ENCODE data around the gene CALML3.

The CALML3 gene

GRCh38 chr10:5525561-5526341 is 990 bp downstream of the CALML3 start:
- no peak for DNase-seq (ENCODE audit: low read depth in 2 of 2)

DNA sequence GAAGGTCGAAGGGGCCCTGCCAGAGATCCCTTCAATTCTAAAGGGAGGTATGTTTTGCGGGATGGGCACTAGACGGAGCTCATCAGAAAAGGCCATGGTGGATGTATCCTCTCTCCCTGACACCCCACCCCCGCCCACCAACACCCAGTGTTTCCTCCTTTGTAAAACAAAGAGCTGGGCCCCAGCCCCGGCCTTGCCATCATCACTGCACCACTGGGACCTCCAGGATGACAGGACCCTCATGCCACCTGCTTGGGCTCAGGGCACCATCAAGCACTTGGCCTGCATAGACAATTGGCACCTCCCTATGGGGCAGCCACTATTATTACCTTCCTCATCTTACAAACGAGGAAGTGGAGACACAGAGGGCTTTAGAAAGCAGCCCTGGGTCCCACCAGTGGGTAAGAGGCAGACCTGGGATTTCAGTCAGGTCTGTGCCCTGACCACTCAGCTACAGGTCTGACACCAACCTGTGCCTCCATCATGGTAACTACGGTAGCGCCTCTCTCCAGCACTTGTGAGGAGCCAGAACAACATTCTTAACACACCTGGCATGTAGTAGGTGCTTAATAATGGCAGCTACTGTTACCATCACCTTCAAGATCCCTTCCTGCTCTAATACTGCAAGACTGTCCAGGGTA is 2.0 kb downstream of the CALML3 start:
- DNase-seq (ENCODE audit: low read depth in 2 of 2) = no peak

- DNase-seq (ENCODE audit: low read depth in 2 of 2) = no peak
Observed at GRCh38 chr10:5527332-5528200, 2.8 kb downstream of the CALML3 start.

- no peak for DNase-seq (ENCODE audit: low read depth in 2 of 2)
Observed at GRCh38 chr10:5528989-5529701, 4.4 kb downstream of the CALML3 start.

- no peak for DNase-seq (ENCODE audit: low read depth in 2 of 2)
Observed at GRCh38 chr10:5529702-5530411, 5.1 kb downstream of the CALML3 start.

DNA sequence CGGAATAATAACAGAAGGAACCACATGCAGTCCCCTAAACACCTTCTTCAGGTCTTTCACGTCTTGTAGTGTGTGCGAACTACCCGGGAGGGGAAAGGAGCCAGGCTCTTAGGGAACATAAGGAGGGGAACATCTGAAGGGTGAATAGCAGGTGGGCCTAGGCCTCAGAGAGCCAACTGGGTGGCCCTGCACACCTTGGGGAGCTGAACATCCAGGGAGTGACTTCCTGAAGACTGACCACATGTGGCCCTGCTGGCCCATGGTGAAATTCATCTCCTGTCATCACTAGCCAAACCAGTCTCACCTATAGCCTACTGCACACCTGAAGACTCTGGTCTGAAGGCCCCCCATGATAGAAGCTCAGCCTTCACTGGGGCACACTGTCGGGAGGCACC is 5.6 kb downstream of the CALML3 start:
- DNase-seq (ENCODE audit: low read depth in 2 of 2) = no peak

- DNase-seq (ENCODE audit: low read depth in 2 of 2) = no peak
Observed at GRCh38 chr10:5530846-5531557, 6.2 kb downstream of the CALML3 start.

DNA sequence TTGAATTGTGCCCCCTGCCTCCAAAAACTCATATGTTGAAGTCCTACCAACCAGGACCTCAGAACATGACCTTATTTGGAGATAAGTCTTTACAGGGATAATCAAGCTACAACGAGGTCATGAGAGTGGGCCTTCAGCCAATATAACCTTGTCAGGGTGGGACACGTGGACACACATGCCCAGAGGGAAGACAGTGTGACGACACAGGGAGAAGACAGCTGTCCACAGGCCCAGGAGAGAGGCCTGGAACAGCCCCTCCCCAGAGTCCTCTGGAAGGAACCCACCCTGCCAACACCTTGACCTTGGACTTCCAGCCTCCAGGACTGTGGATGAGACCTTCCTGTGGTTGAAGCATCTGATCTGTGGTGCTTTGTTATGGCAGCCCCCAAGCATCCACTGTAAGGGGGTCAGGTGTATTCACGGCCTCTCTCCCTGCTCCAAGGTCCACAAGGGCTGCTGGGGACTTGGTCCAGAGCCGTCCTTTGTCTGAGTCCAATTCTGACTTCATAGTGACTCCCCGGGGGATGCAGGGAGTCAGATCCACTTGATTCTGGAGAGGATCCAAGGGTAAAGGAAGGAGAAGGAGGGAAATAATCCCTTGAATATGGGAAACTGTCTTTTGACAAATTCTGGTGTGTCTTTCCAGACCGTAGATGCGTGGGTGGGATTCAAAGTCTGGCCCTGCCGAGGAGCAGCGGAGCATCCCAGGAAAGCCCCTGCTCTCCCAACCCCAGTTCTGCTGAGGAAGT is 7.0 kb downstream of the CALML3 start:
- DNase-seq (ENCODE audit: low read depth in 2 of 2) = no peak

GRCh38 chr10:5532307-5532605 is 7.5 kb downstream of the CALML3 start:
- DNase-seq (ENCODE audit: low read depth in 2 of 2) = no peak

GRCh38 chr10:5532618-5533097 is 7.9 kb downstream of the CALML3 start:
- no peak for DNase-seq (ENCODE audit: low read depth in 2 of 2)

DNA sequence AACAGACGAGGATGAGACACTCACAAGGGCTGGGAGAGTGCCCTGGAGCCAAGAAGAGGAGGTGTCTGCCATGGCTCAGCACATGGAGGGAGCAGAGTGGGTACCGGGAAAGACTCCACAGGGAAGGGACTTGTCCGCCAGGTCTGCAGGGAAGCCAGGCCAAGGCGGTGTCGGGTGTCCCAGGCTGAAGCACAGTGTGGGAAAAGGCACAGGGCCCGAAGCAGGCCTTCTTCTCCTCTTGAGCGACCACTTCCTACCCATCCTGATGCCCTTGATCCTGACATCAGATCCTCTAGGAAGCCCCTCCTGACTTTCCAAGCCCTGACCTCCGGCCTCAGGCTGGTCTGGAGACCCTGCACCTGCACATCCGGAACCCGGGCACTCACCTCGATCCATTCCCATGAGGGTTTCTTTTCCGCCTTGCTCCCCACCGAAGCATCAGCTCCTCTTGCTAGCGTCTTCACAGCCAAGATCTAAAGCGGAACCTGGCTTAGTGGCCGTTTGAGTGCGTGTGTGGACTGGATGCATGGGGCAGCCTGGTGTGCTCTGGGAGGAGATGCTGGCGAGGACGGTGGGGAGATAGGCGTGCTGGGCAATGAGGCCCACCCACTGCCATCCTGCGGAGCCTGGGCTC is 8.5 kb downstream of the CALML3 start:
- no peak for DNase-seq (ENCODE audit: low read depth in 2 of 2)

DNA sequence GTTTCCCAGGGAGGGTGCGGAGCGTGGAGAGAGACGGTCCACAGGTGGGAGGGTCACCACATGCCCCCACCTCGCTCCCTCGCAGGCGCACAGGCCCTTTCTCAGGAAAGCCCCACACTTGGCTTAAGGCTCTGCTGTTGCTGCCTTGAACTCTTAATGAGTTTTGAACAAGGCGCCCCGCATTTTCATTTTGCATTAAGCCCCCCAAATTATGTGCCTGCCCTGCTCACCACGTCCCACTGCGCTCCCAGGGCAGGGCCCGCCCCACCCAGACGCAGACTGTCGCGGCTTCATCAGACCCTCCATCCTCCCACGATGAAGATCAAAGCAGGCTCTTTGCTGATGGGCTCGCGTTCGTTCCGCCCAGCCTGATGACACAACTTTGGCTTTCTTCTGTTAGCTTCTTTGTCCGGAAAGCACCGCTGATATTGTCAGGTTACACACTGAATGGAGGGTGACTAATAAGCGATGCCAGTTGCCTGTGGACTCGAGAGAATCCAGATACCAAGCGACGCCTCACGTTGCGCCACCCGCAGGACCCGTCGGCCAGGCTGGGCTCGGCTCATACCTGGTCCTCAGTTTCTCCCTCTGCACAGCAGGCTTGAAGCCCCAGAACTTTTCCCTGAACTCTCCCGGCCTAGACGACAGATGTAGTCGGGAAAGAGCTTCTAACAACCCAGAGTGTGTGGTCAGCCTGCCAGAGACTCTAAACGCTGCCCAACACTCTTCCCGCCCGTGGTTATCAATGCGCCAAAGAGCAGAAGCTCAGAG is 9.5 kb downstream of the CALML3 start:
- no peak for DNase-seq (ENCODE audit: low read depth in 2 of 2)

DNA sequence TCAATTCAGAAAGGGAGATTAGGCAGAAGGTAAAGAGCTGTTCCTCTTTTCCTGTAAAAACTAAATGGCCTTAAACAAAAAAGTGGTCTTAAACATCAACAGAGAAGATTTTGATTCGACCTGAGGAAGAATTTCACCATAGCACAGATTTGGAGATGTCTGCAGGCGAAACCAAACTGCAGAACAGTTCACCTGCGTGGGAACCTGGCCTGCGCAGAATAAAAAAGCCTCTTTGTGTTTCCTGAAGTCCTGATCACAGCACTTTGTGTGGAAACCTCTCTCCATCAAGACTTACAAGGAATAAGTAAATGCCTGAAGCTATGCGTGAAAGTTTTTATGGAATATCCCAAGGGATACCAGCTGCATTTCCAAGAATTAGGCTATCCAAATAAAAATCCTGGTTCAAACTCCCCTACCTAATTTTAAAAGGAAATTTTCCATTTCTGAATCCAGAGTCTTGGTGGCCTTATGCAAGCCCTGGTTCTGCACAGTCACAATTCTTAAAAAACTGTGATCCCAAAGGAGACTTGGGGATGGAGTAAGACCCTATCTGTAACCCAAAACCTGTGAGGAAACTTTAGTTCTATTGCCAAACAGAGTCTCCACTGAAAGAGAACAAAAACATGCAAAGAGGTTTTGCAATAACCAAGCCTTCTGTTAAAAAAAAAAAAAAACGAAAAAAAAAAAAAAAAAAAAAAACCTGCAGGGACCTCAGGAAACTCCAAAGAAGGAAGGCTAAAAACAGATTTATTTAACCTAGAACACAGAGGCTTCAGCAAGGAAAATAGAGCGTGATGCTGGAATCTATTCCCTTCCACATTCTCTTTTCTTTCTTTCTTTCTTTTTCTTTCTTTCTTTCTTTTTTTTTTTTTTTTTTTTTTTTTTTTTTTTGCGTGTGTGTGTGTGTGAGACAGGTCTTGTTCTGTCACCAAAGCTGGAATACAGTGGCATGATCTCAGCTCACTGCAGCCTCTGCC is 10.4 kb downstream of the CALML3 start:
- no peak for DNase-seq (ENCODE audit: low read depth in 2 of 2)

DNA sequence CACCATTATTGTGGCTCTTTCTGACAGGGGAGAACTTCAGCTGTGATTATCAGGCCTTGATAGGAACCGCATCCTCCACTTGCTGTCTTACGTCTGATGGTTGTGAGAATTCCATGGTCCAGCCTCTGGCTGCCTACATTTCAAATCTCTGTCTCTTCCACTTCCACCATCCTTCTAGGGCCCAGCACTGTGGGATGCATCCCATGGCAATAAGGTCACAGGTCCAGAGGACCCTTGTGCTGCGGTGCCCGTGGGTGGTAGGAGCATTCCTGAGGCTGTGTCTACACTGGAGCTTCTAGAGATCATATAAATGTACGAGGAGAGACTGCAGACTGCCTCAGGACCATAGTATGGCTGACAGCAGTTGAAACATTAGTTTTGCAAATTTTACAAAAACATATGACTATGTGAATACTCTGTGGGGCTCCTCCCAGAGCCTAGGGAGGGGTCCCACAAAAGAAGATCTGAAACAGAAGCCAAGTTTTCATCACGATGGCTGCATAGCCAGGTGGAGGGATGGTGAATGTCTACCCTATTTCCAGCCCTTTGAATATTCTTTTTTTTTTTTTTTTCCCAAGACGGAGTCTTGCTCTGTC is 11.8 kb downstream of the CALML3 start:
- no peak for DNase-seq (ENCODE audit: low read depth in 2 of 2)

DNA sequence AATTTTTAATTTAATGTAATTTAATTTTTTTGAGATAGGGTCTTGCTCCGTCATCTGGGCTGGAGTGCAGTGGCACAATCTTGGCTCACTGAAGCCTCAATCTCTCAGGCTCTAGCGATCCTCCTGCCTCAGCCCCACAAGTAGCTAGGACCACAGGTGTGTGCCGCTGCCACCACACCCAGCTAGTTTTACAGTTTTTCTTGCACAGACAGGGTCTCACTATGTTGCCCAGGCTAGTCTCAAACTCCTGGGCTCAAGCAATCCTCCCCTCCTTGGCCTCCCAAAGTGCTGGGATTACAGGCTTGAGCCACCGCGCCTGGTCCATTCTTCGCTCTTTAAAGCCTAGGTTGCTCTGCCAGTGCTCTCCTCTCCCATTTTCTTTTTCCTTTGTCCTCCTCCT is 12.9 kb downstream of the CALML3 start:
- DNase-seq (ENCODE audit: low read depth in 2 of 2) = no peak

DNA sequence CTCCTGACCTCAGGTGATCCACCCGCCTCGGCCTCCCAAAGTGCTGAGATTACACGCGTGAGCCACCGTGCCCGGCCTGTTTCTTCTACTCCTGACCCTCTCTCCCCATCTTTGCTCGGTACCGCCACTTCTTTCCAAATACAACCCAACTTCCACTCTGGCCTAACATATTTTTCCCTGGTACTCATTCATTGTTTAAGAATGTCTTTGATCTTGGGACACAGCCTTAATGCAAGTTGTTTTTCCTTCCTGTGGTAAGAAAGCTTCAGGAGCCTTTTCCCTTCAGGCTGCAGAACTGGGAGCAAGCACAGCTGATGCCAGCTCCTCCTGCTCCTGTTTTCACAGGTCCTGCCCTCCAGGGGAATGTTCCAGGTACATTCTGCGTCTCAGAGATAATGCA is 13.7 kb downstream of the CALML3 start:
- DNase-seq (ENCODE audit: low read depth in 2 of 2) = no peak
